H54 (cell line): ENCODE measurements around the gene HSPE1.
A peak's percentile ranks its signal among the peaks of the same experiment; 100 is the strongest.
"Not testable (repeated sequence)": the region's sequence is repeated elsewhere in the genome, so short reads cannot be mapped to it uniquely, and the experiment has no call there.

Experiments
- DNase-seq: peaks from one replicate; pipeline ENCODE4 v3.0.0; 2011; ENCODE audit warnings: low spot score, mixed read lengths; ENCODE audit not compliant: insufficient read length
- FAIRE-seq: peaks from 3 replicates; lab custom pipeline; 2011; peaks lifted over from hg19 to GRCh38; lab: Jason Lieb, UNC
- POLR2A ChIP-seq: IDR thresholded peaks from 2 replicates; pipeline ENCODE4 v1.6.1; 2011; ENCODE audit warnings: low read depth, mild to moderate bottlenecking, low read length

Gene HSPE1

DNA sequence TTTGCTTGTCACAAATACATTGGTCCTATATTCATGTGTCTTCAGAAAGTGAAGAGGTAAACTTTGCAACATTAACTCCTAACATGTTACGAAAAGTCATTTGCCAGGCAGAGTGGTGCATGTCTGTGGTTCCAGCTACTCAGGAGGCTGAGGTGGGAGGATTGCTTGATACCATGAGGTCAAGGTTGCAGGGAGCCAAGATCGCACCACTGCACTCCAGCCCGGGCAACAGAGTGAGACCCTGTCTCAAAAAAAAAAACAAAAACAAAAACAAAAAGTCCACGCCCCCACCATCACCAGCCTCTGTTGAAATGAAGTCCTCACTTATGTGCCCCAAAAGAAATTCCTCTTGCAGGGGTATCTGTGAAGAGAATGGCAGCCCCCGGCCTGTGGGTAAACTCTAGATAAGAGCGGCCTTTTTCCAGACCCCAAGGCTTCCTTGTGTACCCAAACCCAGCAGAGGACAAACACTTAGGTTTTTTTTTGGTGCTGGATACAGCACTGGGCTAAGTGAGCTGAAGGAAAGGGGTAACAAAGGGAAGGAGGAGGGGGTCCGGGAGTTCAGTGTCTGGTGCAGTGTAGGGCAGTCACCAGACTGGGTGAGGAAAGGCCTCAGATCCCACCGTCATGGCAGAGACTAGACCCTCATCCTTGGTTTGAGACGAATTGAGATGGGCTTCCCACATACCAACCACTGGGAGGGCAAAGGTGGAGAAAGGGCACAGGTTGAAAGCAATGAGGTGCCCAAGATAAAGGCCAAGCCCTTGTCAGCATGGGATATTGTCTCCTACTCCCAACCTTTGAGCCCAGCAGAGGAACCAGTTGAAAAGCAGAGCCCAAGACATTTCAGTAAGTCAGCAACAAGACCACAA lies 19.8 kb upstream of the HSPE1 start:
- FAIRE-seq (no peak), DNase-seq (no peak)
- TF ChIP-seq POLR2A, result no peak

- FAIRE-seq, DNase-seq: not testable (repeated sequence)
Measured at GRCh38 chr2:197484248-197484647, 15.9 kb upstream of the HSPE1 start.

DNA sequence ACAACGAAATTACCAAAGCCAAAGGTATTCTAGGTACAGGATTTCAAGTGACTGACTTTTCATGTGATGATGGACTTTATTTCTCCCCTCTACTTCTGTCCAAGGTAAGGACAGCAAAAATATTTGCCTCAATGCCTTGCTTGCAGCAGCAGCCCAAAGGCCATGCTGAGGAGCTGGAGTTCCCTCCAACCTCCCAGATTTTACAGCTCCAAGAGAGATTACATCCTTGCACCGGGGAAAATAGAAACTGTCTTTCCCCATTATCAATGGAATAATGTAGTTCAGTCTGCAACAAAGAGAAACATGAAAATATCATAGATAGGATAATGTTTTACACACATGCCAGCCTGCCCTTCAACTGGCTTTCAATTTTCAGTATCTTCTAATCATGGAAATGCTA lies 14.0 kb upstream of the HSPE1 start:
- TF ChIP-seq POLR2A, result no peak
- FAIRE-seq (no peak), DNase-seq (no peak)

- FAIRE-seq (no peak), DNase-seq (no peak)
- no peak for TF ChIP-seq POLR2A
Measured at GRCh38 chr2:197487385-197487784, 12.8 kb upstream of the HSPE1 start.

DNA sequence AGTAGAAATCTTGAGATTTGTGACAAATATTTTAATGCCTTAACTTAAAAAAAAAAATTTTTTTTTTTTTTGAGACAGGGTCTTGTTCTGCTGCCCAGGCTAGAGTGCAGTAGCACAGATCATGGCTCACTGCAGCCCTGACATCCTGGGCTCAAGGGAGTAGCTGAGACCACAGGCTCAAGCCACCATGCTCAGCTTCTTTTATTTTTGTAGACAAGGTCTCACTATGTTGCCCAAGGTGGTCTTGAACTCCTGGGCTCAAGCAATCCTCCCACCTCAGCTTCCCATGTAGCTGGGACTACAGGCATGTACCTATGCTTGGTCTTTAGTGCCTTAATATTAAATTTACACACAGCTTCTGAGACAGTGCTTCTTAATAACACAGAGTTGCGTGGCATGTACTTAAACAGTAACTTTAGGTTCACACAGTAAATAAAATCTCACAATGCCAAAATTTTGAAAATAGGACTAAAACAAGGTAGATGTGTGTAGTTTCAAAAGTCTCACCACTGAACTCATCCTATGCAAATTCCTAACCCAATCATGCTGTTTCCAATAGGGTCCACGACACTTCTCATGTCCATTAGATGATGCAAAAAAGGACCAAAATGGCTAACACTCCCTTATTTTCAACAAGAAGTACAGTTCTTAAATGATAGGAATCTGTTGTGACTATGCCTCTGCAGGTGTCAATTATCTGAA lies 4.6 kb upstream of the HSPE1 start:
- FAIRE-seq (no peak), DNase-seq (no peak)
- no peak for TF ChIP-seq POLR2A

DNA sequence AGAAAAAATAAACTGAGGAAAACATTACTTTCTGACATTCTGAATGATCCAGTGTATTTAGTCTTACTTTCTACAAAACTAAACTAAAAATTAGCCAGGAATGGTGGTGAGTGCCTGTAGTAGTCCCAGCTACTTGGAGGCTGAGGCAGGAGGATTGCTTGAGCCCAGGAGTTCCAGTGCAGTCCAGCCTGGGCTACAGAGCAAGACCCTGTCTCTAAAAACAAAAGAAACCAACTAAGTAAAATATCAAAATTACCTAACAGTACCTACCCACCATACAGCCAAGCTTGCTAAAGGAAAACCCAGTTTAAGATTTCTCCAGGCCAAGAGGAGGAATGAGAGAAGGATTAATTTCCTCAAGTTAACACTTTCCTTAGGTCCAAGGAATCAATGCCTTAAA lies 3.5 kb upstream of the HSPE1 start:
- DNase-seq (no peak), FAIRE-seq (no peak)
- no peak for TF ChIP-seq POLR2A

- TF ChIP-seq POLR2A, result no peak
- FAIRE-seq, result no peak
- no peak for DNase-seq
Measured at GRCh38 chr2:197497326-197497725, 2.9 kb upstream of the HSPE1 start.

DNA sequence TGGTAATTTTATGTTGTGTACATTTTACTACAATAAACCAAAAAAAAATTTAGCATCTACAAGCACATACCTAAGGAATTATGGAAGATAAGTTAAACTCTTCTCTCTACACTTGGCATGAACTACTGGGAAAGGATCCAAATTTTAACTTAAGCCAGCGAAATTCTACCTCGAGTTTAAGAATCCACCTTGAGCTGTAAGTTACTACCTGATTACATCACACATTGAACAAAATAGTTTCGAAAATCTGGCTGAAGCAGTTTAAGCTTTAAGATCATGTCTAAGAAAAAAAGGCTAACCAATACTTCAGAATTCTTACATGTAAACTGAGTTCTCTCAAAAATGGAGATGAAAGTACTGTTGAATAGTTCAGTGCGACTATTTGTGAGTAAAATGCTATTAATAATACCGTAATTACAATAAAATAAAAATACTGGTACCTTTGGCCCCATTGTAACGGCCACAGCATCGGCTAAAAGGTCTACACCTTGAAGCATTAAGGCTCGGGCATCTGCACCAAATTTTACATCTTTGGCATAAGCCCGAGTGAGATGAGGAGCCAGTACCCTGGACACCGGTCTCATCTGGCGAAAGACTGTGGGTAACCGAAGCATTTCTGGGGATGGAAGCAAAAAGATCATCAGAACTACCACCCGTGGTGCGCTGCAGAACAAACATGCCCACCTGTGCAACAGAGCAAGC lies 1.8 kb upstream of the HSPE1 start:
- no peak for FAIRE-seq
- TF ChIP-seq POLR2A, result no peak
- no peak for DNase-seq

DNA sequence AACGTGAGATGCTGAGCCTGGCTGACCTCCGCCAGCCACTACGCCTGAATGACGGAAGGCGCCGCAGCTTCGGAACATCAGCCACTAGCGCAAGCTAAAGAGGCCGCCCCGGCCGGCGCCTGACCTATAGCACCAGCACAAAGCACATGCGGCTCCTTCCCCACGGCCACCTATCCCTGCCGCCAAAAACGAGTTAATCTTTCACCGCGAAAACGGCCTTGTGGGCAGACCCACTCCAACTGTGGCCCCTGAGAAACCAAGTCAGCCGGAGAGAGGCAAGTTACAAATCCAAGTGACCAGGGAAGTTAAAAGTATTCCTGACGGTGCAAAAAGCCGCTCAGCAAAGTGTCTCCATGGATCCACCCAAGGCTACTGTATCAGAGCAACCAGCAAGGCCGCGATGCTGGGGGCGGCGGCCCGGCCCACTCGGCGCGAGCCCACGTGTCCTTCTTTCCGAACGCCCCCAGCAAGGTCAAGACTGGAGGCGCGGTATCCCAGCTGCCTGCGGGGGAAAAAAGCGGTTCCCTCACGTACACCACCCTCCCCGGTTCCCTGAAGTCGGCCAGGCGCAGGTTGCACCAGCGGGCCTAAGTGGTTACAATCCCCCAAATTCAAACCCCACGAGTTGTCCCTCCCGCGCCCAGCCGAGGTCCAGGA lies 1.1 kb upstream of the HSPE1 start:
- no peak for TF ChIP-seq POLR2A
- DNase-seq, result no peak
- no peak for FAIRE-seq

DNA sequence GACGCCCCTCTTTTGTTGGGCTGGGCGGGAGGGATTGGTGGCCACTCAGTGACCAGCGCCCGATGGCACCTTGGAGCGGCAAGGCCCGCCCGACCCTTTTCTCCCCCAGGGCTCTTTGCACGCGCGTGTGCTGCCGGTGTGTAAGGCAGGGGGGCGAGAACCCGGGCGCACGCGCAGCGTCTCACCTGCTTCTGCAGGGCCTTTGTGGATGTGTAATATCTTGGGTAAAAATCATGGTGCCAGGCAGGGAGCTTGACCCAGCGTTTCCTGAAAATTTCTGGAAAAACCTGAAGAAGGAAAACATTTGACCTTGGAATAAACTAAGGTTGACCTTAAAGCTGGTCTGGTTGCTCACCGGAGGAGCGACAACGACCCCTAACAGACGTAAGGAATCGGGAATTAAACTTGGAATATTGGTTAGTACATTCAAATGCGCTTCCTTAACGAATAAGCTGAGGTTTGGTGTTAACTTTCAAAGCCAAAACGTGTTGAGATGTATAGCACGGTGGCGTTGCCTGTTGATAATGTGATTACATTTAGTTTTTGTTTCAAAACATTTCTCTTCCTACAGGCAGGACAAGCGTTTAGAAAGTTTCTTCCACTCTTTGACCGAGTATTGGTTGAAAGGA lies 438 bp downstream of the HSPE1 start:
- TF ChIP-seq POLR2A, result no peak
- DNase-seq, result no peak

GRCh38 chr2:197502201-197502600 lies 2.0 kb downstream of the HSPE1 start:
- no peak for TF ChIP-seq POLR2A
- DNase-seq, result no peak

More for the DNA sequence above, 438 bp downstream of the HSPE1 start:
- FAIRE-seq, result peak; percentile 6

DNA sequence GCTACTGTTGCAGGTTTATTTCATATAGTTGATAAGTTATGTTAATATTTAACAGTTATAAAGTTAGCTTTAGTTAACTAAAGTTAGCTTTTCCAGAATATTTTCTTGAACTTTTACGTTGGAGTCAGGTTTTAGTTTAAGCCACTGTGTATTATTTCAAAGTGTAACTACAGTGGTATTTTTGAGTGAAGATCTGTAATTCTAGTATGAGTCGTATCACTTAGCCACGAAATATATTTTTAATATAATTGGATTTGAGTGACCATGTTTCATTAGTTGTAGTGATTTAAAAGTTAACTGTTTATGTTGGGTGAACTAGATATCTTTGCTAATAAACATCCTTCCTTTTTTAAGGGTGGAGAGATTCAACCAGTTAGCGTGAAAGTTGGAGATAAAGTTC lies 2.5 kb downstream of the HSPE1 start:
- DNase-seq (no peak), FAIRE-seq (no peak)
- no peak for TF ChIP-seq POLR2A

More at GRCh38 chr2:197502201-197502600, 2.0 kb downstream of the HSPE1 start:
- no peak for FAIRE-seq

DNA sequence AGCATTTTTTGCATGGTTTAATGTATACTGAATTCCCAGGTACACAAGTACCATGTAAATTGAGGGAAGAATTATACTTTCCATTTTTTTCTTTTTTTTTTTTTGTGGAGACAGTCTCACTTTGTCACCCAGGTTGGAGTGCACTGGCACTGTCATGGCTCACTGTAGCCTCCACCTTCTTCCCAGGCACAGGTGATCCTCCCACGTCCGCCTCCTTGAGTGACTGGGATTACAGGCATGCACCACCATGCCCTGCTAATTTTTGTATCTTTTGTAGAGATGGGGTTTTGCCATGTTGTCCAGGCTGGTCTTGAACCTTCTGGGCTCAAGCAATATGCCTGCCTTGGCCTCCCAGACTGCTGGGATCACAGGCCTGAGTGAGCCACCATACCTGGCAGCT lies 3.8 kb downstream of the HSPE1 start:
- TF ChIP-seq POLR2A, result no peak
- DNase-seq (no peak), FAIRE-seq (no peak)
